Measurements from ENCODE around the gene HEXIM2. TPM values are rescaled to one million over a fixed set of nuclear protein-coding genes. Genes with fewer than 3 reads are reported as not detected.

Gene HEXIM2
- total RNA-seq, 2 donors from 2014 or later, result 4.7 to 5.2 TPM

DNA sequence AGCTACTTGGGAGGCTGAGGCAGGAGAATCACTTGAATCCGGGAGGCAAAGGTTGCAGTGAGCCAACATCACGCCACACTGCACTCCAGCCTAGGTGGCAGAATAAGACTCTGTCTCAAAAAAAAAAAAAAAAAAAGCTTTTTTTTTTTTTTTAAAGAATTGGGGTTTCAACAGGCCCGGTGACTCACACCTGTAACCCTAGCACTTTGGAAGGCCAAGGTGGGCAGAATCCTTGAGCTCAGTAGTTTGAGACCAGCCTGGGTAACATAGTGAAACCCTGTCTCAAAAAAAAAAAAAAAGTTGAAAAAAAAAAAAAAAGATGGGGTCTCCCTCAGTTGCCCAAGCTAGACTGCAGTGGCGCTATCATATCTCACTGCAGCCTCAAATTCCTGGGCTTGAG is 6.6 kb upstream of the HEXIM2 start:
- DNase-seq (no peak), ATAC-seq (no peak)
- intact Hi-C loops (cut with DNase I, micrococcal nuclease), result no loop called here

DNA sequence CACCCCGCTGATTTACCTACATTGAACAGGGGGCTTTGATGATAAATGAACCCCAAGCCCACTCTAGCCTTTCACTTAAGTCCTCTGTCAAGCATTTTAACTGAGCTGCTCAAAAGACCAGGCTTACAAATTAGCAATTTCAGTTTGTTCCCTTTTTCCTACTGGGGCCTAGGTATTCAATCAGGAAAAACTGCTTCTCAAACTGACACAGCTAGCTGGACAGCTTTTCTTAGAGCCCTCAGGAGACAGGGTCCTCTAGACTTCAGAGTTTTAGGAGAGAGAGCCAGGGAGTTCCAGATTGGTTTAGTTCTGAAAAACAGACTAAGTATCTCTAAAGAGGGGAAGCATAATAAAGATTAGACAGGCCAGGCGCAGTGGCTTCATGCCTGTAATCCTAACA is 6.2 kb upstream of the HEXIM2 start:
- DNase-seq, result no peak
- no peak for ATAC-seq

DNA sequence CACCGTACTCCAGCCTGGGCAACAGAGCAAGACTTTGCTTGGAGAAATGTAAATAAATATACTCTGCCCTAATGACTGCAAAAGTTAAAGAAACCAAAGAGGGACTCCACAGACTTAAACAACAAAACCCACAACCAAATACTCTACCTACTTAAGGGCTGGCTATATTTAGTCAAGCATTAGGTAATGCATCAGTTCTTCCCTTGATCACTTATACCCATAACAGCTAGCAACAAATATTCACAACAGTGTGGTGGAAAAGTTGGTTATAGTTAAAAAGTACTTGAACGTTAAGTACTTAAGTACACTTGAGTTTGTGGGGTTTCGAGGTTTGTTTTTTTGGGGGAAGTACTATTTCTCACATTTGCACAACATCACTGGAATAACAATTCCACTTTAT is 5.4 kb upstream of the HEXIM2 start:
- ATAC-seq, result no peak
- intact Hi-C loops (cut with DNase I, micrococcal nuclease), result no loop called here
- DNase-seq, result no peak

More for the DNA sequence above, 6.2 kb upstream of the HEXIM2 start:
- intact Hi-C loops (cut with DNase I, micrococcal nuclease), result no loop called here

DNA sequence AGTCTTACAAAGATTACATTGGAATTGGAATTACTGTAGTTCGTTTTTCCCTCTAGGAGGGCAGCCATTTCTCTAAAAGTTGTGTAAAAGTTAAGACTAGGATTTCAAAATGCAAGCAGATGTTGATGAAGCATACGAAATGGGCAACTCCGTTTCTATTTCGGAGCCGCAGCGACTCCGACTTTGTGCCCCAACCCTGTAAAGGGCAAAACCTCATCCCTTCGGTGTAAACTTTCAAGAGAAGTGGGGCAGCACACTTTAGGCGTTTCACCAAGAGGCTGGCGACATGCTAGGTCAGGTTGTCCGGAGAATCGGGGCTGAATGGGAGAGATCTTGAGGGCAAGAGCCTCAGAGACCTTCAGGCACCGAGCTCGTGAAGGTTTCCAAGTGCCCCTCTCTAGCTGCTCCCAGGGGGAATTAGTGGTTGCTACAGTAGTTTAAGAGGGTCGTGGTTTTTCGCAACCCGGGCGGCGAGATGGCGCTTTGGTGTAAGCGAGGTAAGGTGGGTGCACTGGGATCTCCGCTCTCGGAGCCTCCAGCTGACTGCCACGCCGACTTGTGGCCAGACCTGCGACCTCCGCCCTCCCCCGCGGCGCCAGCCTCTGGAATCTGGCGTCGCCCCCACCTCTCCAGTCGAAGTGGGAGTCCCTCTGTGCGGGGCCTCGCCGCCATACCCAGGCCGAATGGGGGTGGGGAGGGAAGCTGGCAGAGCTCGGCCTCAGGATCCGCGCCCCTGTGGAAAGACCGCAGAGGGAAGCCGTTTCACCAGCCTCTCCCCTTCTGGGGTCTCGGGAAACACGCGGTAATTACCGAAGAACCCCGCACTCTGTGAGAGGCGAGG is 1.0 kb upstream of the HEXIM2 start:
- ATAC-seq (peak; percentile 57), DNase-seq (peak; percentile 66 to 78)
- intact Hi-C loops (cut with DNase I, micrococcal nuclease), result no loop called here

DNA sequence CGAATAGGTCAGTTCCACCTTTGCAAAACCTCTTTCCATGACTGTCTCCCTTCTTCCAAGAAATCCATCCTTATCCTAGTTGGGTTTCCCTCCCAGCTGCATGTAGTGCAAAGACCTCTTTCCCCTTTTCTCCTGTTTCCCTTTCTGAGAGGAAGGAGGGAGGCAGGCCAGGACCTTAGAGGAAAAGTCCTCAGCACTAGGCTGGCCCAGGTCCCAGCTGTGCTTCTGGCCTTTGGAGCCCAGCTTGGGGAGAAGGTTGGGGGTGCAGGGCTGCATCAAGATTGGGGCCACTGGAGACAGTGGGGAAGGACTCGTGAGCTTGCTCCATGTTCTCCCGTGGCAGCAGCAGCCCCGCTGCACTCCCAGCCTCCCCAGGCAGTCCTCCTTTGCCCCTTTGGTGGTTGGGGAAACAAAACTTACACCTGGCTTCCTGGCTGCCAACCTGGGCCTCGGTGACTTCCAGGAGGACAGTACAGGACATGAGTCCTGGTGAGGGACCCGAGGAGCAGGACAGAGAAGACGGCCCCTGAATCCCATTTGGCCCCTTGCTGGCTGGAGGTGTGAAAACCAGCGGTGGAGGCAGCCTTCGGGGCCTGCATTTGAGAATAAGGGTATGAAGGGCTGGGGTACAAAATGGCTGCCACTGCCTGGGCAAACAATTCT is 481 bp downstream of the HEXIM2 start:
- intact Hi-C loops (cut with DNase I, micrococcal nuclease), result no loop called here
- DNase-seq (peak; percentile 41 to 43), ATAC-seq (no peak)

DNA sequence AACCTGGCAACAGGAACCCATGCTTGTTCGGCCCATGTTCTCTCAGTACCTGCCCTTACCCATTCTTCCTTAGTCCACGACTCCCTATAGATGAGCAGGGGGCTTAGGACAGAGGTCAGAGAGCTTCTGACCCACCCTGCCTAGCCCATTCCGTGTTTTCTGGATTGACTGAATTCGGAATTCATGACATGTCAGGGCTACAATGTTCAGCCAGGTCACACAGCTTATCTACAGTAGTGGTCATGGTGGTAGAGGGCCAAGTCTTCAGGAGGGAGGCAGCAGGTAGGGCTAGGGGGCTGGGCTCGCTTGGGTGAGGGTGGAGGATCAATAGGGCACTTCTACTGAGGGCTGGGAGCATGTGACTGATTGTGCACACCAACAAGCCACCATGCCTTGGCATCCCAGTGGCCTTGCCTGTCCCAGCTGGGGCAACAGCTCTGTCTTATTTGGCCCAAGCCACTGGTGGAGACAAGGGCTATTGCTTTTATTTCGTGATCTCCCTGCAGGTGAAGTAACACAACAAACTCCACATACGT is 3.1 kb downstream of the HEXIM2 start:
- no peak for DNase-seq
- ATAC-seq, result no peak
- intact Hi-C loops (cut with DNase I, micrococcal nuclease), result no loop called here

DNA sequence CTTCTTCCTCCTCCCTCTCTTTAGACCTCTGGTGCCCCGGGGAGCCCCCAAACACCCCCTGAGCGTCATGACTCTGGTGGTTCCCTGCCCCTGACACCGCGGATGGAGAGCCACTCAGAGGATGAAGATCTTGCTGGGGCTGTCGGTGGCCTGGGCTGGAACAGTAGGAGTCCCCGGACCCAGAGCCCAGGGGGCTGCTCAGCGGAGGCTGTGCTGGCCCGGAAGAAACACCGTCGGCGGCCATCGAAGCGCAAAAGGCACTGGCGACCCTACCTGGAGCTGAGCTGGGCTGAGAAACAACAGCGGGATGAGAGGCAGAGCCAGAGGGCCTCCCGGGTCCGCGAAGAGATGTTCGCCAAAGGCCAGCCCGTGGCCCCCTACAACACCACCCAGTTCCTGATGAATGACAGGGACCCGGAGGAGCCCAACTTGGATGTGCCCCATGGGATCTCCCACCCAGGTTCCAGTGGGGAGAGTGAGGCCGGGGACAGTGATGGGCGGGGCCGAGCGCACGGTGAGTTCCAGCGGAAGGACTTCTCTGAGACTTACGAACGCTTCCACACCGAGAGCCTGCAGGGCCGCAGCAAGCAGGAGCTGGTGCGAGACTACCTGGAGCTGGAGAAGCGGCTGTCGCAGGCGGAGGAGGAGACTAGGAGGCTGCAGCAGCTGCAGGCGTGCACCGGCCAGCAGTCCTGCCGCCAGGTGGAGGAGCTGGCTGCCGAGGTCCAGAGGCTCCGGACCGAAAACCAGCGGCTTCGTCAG is 7.5 kb downstream of the HEXIM2 start:
- intact Hi-C loops (cut with DNase I, micrococcal nuclease), result no loop called here
- ATAC-seq, result no peak
- no peak for DNase-seq

DNA sequence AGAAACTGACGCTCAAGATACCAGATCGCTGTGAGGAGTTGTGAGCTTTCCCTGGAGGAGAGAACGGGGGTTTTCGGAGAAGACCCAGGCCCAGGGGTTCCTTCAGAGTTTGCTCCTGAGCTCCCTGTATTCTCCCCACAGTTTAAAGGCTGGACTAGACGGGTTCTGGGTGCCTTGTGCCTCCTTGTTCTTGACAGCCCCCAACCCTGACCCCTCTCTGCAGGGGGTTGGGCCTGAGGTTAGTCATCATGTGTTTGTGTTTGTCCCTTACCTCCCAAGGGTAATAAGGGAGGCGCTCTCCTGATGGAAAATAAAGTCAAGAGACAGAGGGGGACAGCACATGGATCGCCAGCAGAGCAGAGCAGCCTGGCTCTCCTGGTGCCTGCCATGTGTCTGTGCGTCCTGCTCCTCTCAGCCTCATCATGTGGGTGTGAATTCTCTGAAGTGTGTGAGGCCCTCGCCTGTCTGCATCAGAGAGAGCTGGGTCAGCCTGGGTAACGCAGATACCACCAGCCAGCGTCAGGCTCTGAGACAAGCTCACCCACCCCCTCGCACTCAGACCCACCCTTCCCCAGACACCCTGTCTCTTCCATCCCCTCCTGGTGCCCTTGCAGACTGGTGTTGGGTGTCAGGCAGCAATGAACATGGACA is 8.7 kb downstream of the HEXIM2 start:
- DNase-seq (no peak), ATAC-seq (no peak)
- intact Hi-C loops (cut with DNase I, micrococcal nuclease), result no loop called here

DNA sequence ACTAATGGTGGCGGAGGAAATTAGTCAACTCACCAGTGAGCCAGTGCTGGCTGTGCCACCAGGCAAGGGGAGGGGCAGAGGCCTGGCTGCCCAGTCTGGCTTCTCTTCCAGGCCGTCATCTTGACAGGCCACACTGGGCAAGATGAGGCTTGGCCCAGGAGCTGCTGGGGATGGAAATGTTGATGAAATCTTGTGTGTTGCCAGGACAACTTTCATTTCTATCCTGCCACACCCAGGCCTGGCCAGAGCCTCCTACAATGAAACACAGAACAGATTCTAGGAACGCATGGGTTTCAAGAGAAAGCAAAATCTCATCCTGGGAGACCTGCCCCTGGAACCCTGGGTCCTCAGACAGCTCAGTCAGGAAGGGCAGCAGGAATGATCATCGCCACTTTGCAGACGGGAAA is 9.3 kb downstream of the HEXIM2 start:
- intact Hi-C loops (cut with DNase I, micrococcal nuclease), result no loop called here
- peak; percentile 40 to 64 for DNase-seq
- ATAC-seq, result peak; percentile 24

DNA sequence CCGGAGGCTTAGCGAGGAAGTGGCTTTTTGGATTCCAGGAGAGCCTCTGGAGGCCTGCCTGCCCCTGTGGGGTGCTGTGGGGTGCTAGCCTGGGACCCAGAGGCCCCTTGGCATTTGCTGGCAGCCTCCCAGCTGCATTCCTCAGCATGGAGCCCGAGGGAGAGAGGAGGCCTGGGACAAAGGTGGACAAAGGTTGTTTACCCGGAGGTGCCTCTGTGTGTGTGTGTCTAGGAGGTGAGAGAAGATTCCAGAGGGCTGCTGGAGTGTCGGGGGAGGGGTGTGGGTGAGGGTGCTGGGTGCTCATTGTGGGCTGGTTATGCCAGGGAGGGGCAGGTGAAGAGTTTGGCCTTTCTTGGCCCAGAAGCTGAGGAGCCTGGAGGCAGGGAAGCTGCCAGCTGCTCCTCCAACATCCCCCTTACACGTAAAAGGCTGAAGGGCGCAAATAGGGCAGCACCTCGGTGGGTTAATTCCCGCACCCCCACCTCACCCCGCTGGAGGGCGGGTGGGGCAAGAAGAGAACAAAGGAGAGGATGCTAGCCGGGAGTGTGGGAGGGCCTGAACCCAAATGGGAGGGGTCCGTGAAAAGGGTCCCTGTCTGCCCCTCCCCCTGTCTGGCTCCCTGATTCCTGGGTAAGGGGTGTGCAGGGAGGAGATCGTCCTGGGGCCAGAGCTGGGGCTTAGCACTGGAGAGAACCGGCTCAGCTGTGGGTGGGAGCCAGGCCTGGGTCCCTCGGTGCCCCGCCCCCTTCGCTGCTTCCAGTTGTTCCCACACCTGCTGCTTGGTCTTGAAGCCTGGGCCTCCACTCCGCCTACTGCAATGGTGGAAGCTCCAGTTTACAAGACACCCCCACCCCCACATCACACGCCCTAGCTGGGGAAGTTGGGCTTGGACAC is 9.9 kb downstream of the HEXIM2 start:
- ATAC-seq (peak; percentile 65), DNase-seq (peak; percentile 62 to 66)
- intact Hi-C loops (cut with DNase I, micrococcal nuclease), result no loop called here

DNA sequence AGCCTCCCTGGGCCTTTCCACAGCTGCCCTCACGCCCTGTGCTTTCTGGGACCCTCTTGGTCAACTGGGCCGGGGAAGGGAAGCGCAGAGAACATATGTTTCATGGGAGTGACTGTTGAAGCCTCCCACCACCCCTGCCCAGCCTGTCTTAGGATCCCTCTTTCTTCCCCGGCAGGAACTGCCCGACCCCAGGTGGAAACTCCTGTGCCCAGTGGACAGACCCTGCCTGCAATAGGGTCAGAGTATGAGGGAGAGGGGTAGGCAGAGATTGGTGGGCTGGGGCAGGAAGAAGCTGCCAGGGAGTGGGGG is 10.5 kb downstream of the HEXIM2 start:
- DNase-seq (no peak), ATAC-seq (no peak)
- intact Hi-C loops (cut with DNase I, micrococcal nuclease), result no loop called here

DNA sequence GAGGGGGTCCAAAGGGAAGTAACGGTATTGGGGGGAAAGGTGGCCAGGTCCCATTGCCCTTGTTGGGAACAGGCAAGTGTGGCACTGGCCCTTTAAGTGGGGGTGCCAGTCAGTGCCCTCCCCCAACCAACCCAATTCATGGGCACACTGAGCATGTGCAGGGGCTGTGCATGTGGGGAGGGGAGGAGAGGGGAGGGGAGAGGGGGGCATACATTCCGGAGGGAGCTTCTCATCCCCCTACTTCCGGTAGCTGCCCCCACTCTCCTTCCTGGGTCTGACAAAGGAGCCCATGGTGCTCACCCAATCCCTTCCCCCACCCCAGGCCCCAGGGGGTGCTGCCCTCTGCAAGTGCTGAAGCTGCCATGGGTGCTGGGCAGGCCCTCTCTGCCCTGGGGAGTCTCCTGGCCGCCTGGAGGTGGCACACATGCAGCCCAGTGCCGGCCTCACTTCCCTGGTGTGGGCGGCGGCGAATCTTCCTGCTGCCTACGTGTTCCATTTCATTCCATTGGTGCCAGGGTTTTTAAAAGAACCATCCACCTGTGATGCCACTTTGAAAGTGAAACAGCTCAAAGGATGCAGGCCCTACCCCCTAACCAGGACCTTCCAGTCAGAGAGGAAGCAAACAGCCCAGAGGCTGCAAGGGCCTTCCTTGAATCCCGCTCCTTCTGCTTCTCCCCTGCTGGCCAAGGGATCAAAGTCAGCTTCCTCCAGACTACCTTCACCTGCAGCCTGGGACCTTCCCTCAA is 11.0 kb downstream of the HEXIM2 start:
- DNase-seq (peak; percentile 71 to 81), ATAC-seq (peak; percentile 73)
- intact Hi-C loops (cut with DNase I, micrococcal nuclease), result no loop called here

DNA sequence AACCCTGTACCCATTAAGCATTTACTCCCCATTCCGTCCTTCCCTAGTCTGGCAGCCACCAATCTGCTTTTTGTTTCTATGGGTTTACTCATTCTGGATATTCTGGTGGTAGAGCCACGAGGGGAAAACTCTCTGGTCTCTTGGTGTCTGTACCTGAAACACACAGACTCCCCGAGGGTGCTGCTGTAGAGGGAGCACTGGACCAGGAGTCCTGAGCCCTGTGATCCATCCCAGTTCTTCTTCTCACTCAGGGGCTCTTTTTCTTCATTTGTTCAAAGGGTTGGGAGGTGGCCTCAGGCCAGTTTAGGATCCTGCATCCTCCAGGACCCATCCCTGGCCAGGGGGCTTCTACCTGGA is 14.1 kb downstream of the HEXIM2 start:
- intact Hi-C loops (cut with DNase I, micrococcal nuclease), result no loop called here
- DNase-seq (no peak), ATAC-seq (no peak)

DNA sequence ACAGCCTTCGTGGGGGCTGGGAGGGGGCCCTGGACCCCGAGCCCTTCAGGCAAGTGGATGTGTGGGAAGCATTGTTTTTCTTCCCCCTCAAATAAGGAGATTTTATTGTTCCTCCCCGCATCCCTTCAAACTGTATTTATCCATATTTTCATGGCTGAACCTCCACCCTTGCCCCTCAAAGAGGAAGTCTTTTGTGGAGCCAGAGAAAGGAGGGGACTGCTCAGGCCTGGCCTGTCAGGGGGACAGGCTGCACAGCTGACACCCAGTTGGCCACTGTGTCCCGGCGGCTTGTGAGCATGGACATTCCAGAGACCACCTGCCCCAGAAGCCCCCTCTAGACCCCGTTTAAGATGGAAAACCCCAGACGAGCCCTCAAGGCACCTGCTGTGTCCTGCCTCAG is 15.9 kb downstream of the HEXIM2 start:
- ATAC-seq (no peak), DNase-seq (no peak)
- intact Hi-C loops (cut with DNase I, micrococcal nuclease), result no loop called here

DNA sequence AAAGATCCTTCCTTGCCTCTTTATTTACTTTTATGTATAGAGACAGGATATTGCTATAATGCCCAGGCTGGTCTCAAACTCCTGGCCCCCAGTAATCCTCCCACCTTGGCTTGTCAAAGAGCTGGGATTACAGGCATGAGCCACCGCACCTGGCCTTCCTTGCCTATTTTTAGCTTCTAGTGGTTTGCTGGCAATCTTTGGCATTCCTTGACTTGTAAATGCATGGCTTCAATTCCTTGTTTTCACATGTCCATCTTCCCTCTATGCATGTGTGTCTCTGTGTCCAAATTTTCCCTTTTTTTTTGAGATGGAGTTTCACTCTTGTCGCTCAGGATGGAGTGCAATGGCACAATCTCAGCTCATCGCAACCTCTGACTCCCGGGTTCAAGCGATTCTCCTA is 22.5 kb downstream of the HEXIM2 start:
- intact Hi-C loops (cut with DNase I, micrococcal nuclease), result no loop called here

DNA sequence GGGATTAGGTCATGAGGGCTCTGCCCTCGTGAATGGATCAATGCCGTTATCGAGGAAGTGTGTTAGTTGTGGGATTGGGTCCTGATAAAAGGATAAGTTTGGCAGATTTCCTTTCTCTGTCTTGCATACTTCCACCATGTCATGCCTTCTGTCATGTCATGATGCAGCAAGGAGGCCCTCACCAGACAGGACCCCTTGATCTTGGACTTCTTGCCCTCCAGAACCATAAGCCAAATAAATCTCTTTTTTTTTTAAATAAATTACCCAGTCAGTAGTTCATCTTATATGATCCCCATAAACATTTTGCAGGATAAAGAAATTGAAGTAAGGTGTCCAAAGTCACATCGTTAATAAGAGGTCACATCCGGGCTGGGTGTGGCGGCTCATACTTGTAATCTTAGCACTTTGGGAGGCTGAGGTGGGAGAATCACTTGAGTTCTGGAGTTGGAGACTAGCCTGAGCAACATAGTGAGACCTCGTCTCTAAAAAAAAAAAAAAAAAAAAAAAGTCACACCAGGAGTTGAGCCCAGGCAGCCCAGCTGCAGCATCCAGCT is 25.2 kb downstream of the HEXIM2 start:
- ATAC-seq (peak; percentile 61), DNase-seq (no peak)
- intact Hi-C loops (cut with DNase I, micrococcal nuclease), result no loop called here

More for the DNA sequence above, 22.5 kb downstream of the HEXIM2 start:
- DNase-seq (no peak), ATAC-seq (no peak)

DNA sequence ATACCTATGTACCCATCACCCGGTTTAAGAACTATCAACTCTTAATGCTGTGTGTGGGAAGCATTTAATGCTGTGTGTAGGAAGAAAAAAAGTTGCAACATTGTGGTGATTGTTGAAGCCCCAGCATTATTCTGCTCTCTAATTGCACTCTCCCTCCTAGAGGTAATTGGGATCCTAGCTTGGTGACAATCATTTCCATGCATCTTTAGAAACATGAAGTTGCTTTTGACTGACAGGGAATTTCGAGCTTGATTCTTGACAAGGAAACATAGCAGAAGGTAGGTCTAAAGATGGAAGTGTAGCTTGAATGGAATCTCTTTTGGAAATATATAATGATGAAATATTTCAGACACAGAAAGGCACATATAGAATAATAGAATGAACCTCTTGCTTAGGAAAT is 27.3 kb downstream of the HEXIM2 start:
- ATAC-seq (no peak), DNase-seq (no peak)
- intact Hi-C loops (cut with DNase I, micrococcal nuclease), result no loop called here

All from left colon (tissue), 2 donors.